GM10266 (cell line): ENCODE results near the gene ARHGEF39.

Experiments
- DNase-seq: peaks from one replicate; pipeline ENCODE4 v3.0.0; 2012; ENCODE audit errors: extremely low spot score
- CTCF ChIP-seq: IDR thresholded peaks from 2 replicates; pipeline ENCODE4 v1.5.1; 2012; ENCODE audit warnings: mild to moderate bottlenecking, low read depth; ENCODE audit not compliant: control insufficient read depth, insufficient read depth; ENCODE audit errors: missing control alignments

Gene ARHGEF39

GRCh38 chr9:35662437-35662836 lies 2.6 kb downstream of the ARHGEF39 start:
- no peak for DNase-seq
- TF ChIP-seq CTCF = no peak

GRCh38 chr9:35661756-35662350 lies 3.1 kb downstream of the ARHGEF39 start:
- DNase-seq = no peak

GRCh38 chr9:35660966-35661415 lies 4.0 kb downstream of the ARHGEF39 start:
- peak; percentile 35 for TF ChIP-seq CTCF
- no peak for DNase-seq

More at GRCh38 chr9:35661756-35662350, 3.1 kb downstream of the ARHGEF39 start:
- TF ChIP-seq CTCF = no peak

- no peak for DNase-seq
- TF ChIP-seq CTCF = no peak
Observed at GRCh38 chr9:35659340-35659739, 5.7 kb downstream of the ARHGEF39 start.

GRCh38 chr9:35658968-35659220 lies 6.1 kb downstream of the ARHGEF39 start:
- no peak for TF ChIP-seq CTCF
- no peak for DNase-seq

- TF ChIP-seq CTCF = peak; percentile 77
- DNase-seq = peak; percentile 96
Observed at GRCh38 chr9:35658137-35658967, 6.6 kb downstream of the ARHGEF39 start, which contains the start of gene CCDC107. Gene CCDC107 (plus strand): TSS chr9:35658292. CDS start chr9:35658380, 88 bp downstream.

- no peak for TF ChIP-seq CTCF
- DNase-seq = peak; percentile 93
Observed at GRCh38 chr9:35657546-35658136, 7.4 kb downstream of the ARHGEF39 start, which contains the start of gene RMRP. Gene RMRP (minus strand): TSS chr9:35658019.
